Activated effector memory CD4-positive, alpha-beta T cell treated with anti-CD3 and anti-CD28 coated beads, Interleukin-2, amount 50 U/mL, for 16 hours (primary cell): ENCODE measurements around the gene PDGFC.

Experiments used
- DNase-seq: peaks from one replicate; pipeline ENCODE4 v3.0.0-alpha.2; 2020

Gene PDGFC

GRCh38 chr4:156824451-156825060, 147.0 kb downstream of the PDGFC start:
- DNase-seq: no peak

DNA sequence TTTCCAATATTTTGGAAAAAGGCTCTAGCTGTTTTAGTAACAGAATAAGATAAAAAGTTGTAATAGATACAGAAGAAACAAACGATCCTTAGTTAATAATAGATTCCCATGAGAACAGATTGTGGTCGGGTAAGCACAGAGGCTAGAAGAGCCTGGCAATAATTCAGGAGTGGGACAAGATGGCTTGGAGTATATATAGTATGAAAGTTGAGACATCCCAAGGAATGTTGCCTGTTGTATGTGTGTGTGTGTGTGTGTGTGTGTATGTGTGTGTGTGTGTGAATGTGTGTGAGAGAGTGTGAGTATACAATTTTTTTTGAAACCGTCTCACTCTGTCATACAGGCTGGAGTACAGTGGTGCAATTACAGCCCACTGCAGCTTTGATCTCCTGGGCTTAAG, 150.7 kb downstream of the PDGFC start:
- DNase-seq: no peak

- no peak for DNase-seq
Observed at GRCh38 chr4:156816360-156816755, 155.2 kb downstream of the PDGFC start.

DNA sequence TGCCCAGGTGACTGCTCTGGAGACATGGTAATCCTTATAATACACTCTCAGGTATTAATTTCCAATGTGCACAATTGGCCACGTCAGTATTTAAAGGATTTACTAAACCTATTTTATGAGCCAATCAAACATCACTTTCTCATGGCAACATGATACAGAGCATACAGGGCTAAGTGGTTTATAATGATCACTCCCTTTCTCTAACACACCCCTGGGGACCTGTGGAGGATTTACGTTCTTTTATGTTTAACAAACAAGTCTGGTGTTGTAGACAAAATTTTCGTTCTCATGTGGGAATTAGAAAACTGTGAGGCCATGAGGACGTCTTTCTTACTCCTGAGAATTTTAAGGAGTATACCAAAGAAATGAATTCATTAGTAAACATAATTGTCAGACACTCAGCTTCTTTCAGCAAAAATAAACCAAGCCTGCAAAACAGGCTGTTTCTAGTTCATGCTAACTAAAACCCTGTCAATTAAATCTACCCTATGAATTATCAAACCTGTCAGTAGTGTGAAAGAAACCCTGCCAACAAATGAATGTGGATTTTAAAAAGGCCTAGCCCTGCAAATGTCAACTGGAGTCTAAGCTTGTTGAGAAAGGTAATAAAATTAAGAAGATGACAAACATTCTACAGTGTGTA, 155.8 kb downstream of the PDGFC start:
- no peak for DNase-seq

DNA sequence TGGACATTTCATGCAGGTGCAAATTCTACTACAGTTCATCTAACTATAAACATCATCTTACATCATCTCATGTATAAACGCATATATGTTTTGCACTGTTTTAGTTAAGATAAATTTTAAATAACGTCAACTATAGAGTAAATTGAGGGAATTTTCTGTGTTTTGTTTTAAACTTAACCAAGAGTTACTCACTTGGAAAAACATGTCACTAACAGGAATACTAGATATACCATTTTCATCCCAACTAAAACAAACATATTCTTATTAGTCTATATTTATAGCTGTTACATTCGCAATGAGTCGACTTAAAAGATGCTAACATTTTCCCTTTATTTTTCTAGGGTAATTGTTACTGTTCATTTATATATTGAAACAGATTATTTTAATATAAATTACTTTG, 159.6 kb downstream of the PDGFC start:
- no peak for DNase-seq

DNA sequence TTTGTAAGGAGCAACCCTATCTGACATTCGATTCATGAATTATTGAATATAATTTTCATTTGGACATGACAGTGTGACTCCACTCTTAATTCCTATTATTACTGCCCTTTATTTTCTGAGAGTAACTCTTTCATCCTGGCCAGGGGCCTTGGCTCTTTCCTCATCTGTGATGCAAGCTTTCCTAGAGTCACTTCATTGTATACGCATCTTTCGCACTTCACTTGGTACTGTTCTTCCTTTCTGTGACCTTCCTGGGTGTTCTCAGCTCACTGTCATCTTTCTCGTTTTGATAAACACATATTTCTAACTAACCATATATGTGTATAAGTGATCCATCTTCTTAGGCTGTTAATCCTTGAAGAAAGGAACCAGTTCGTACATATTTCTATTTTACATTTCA, 160.3 kb downstream of the PDGFC start:
- DNase-seq: no peak

GRCh38 chr4:156805696-156806095, 165.9 kb downstream of the PDGFC start:
- DNase-seq: no peak

- no peak for DNase-seq
Observed at GRCh38 chr4:156803056-156803455, 168.5 kb downstream of the PDGFC start.

GRCh38 chr4:156800463-156800862, 171.1 kb downstream of the PDGFC start:
- DNase-seq: no peak

DNA sequence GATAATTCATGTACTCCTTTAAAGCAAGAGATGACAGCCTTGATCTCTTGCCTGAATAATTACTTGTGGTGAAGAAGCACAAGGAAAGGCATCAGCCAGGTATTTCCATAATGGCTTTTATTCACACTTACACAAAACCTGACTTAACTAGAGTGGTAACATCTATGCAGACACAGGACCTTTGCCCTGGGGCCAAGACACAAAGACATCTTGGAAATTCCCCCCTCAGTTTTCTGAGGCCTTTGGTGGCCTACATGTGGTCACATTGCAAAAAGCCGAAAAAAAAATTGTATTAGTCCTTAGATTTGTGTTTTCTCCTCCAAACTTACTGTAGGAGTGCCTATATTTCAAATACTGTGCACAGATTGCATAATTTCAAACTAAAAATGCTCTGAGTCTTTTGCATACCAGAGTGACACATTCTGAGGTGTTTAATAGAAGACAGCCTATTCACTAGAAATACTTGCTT, 172.4 kb downstream of the PDGFC start:
- no peak for DNase-seq

DNA sequence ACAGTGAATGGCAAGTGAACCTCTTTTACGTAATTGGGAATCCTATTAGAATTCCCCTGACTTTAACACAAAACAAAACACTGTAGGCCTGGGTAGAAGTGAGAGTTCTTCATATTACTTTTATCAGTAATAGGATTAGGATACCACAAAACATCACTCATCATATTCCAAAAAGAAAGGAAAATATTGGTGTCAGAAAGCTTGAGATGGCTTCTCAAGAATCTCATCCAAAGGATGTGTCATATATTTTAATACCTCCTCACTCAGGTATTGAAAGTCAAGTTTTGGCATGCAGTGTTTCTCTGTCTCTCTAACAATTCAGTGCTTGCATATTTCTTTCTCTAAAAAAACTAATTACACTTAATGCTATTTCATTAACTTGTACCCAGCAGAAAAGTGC, 173.2 kb downstream of the PDGFC start:
- no peak for DNase-seq

DNA sequence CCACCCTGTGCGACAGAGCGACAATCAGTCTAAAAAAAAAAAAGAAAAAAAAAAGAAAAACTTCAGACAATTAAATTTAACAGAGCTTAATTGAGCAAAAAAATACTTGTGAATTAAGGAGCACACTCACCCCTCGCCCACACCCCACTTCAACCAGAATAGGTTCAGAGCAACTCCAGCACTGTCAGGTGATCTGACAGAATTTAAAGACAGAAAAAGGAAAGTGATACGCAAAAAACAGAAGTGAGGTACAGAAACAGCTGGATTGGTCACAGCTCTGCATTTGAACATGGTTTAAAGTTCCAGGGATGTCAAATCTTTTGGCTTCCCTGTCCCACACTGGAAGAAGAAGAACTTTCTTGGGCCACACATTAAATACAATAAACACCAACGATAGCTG, 174.4 kb downstream of the PDGFC start:
- DNase-seq: no peak

DNA sequence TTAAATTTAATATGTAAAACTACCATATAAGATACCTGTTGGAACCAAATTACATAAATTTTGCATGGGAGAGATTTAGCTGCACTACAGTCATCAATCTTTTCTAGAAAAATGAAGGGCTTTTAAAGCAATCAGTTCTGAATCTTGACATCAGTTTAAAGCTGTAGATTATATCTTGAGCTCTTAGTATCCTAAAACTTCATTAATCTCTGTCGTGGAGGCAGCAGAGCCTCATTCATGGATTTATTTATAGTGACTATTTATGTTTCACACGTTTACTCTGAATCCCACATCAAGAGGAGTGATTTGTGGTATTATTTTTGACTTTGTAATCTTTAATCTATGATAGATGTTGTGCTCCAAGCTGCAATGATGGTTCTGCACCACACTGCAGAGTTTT, 175.9 kb downstream of the PDGFC start:
- no peak for DNase-seq

DNA sequence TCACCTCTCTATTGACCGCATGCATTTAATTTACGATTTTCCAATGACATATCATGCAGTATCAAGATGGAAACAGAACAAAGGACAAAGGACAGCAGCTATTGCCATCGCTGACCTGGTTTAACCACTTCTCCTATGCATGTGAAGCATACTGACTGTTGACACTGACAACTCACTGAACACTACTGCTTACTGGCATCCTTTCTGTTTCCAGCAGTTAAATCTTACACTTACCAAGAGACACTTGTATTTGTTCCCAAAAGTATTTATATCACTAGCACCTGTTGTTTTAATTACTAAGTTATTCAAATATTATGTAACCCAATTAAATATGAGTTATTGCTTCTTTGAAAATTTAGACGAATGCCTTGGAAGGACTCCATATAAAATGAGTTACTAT, 176.7 kb downstream of the PDGFC start:
- no peak for DNase-seq

- DNase-seq: no peak
Observed at GRCh38 chr4:156792462-156793085, 179.0 kb downstream of the PDGFC start.

DNA sequence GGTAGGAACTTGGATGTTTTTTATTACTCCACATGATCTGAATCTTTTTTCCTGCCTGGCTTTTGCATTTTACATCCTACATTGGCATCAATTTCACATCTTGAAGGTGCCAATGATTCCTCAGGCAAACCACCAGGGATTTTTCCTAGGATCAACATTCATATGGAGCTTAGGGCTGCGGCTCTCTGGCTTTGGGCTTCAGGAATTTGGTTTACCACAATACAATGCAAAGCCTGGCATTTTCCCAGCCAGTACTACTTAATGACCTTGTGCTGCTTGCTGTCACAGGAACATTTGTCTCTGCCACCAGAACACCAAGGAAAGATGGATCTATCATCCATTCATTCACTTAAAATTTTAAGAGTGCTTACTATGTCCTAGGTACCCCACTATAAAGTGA, 180.7 kb downstream of the PDGFC start:
- DNase-seq: no peak

- DNase-seq: no peak
Observed at GRCh38 chr4:156788782-156789181, 182.8 kb downstream of the PDGFC start.

DNA sequence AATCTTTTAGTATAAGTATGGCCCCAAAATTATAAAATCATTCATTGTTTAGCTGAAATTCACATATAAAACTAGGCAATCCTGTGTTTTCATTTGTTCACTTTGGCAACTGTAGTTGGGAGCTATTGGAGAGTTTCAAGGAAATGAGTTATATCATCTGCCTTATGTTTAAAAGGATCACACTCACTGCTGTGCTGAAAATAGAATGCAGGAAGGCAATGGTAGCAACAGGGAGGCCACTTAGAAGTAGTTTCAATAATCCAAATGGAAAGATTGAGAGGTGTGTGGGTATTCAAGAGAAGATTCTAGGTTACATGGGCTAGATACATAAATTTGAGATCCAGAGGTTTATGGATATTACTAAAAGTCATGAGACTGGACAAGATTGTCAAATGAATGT, 184.9 kb downstream of the PDGFC start:
- DNase-seq: no peak

- DNase-seq: no peak
Observed at GRCh38 chr4:156784970-156785369, 186.6 kb downstream of the PDGFC start.

GRCh38 chr4:156783966-156784365, 187.6 kb downstream of the PDGFC start:
- DNase-seq: no peak

DNA sequence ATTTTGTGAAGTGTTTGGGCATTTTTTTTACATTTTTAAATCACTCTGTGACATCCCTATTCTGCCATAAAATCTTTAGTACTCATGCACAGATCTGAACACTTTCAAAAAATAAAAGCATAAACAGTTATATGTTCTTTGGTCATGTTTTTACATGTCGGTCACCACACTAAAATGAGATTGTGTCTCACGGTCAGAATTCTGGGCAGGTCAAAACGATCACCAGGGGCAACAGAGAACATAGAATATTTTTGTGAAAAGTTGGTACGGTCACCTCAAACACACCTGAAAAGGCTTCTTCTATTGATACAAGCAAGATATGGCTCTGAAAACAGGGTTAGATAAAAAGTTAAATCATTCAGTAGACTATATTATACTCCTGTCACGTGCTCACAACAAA, 189.1 kb downstream of the PDGFC start:
- DNase-seq: no peak

DNA sequence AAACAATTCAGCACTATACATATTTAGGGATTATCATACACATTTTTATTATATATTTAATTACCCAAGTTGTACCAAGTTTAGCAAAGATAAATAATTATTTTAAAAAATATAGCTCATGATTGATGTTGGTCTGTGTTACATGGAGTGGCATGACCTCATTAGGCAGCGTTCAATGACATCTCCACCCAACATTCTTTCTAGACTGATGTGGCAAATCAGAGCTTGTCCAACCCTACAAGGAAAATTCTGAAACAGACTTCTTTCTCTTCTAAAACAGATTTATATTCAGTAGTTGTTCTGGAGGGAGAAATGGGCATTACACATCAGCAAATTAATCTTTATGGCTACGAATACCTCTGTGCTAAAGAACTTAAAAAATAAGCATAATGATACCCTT, 189.7 kb downstream of the PDGFC start:
- DNase-seq: no peak

DNA sequence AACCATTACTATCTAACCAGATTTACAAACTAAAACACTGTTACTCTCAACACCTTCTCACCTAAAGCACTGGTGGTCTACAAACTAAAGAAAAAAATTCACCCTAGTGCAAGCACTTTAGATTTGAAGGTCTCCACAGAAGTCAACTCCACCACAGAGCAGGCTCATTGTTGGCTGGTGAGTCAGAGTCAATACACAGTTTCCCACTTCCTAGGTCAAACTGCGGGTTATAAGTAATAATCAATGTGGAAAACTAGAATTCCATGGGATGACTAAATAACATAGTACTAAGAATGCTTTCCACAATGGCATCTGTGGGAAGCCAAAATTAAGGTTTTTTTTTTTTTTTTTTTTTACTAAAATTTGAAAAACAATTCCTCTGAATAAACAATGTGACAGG, 191.8 kb downstream of the PDGFC start:
- DNase-seq: no peak

DNA sequence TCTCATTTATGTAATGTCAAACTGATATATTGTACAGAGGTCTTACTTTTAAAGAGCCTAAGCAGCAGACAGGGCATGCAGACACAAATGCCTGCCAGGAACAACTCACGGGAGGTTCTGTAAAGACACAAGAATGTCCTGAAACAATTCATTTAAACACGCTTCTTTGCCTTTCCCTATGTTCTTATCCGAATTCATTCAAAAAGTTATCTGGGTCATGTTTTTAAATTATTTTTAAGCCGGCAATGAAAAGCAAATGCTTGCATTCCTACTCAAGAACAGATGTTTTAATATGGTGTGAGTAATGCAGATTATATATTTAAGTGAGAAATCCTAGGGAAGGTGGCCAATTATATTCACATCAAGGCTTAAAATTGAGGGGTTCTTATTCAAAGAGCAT, 192.6 kb downstream of the PDGFC start:
- DNase-seq: no peak

- no peak for DNase-seq
Observed at GRCh38 chr4:156778606-156779005, 193.0 kb downstream of the PDGFC start.
